HEK293T (cell line): ENCODE results near the gene COX6A2.

Experiments used
- BHLHE40 ChIP-seq: fragments of 450-650 bp; IDR thresholded peaks from 2 replicates; pipeline ENCODE4 v1.6.1; 2016; ENCODE audit warnings: mild to moderate bottlenecking, moderate library complexity, borderline replicate concordance
- CTBP1 ChIP-seq: fragments of 450-650 bp; IDR thresholded peaks from 2 replicates; pipeline ENCODE4 v1.6.1; 2016; ENCODE audit warnings: borderline replicate concordance
- FOXA1 ChIP-seq: fragments of 450-650 bp; IDR thresholded peaks from 2 replicates; pipeline ENCODE4 v1.6.1; 2016; ENCODE audit warnings: mild to moderate bottlenecking
- FOXM1 ChIP-seq: fragments of 450-650 bp; IDR thresholded peaks from 2 replicates; pipeline ENCODE4 v1.6.1; 2017; ENCODE audit warnings: mild to moderate bottlenecking, borderline replicate concordance
- LEF1 ChIP-seq: fragments of 450-650 bp; IDR thresholded peaks from 2 replicates; pipeline ENCODE4 v1.6.1; 2017; ENCODE audit warnings: mild to moderate bottlenecking, borderline replicate concordance
- NFRKB ChIP-seq: fragments of 450-650 bp; IDR thresholded peaks from 2 replicates; pipeline ENCODE4 v1.6.1; 2016; ENCODE audit warnings: mild to moderate bottlenecking, moderate library complexity
- SP1 ChIP-seq: fragments of 450-650 bp; IDR thresholded peaks from 2 replicates; pipeline ENCODE4 v1.6.1; 2017
- SUZ12 ChIP-seq: fragments of 450-650 bp; IDR thresholded peaks from 2 replicates; pipeline ENCODE4 v1.6.1; 2016; ENCODE audit warnings: mild to moderate bottlenecking

GRCh38 chr16:31393056-31393455, 35.1 kb downstream of the COX6A2 start, which contains the start of gene ITGAD:
- TF ChIP-seq CTBP1 (no peak), SP1 (no peak), FOXA1 (no peak), NFRKB (no peak), FOXM1 (no peak), SUZ12 (no peak), BHLHE40 (no peak), LEF1 (no peak)
